Brain microvascular endothelial cell (primary cell): ENCODE data around the gene SHROOM3.

Source experiments
- DNase-seq: peaks from one replicate; pipeline ENCODE4 v3.0.0-alpha.2; 2020
- H3K27ac ChIP-seq: fragments of 250-450 bp; sonication (Bioruptor Pico); 2 replicates; pipeline ENCODE4 v1.5.1; 2020; ENCODE audit warnings: mild to moderate bottlenecking, moderate library complexity
- H3K27me3 ChIP-seq: fragments of 250-450 bp; sonication (Bioruptor Pico); replicated peaks from 2 replicates; pipeline ENCODE4 v1.5.1; 2020; ENCODE audit warnings: mild to moderate bottlenecking
- H3K36me3 ChIP-seq: fragments of 250-450 bp; sonication (Bioruptor Pico); replicated peaks from 2 replicates; pipeline ENCODE4 v1.5.1; 2020; ENCODE audit warnings: mild to moderate bottlenecking
- H3K4me3 ChIP-seq: 2 replicates; pipeline ENCODE4 v1.5.1; 2011; ENCODE audit warnings: low read depth, mild to moderate bottlenecking, control low read depth, low read length, moderate library complexity
- in situ Hi-C: cut with HindIII; loops from 2 replicates; pipeline ENCODE4 v1.10.0; 2017; ENCODE audit warnings: low sequenced_read_pairs, low pct_ligation_motif_present
- TF ChIP-seq, protein P1 (sequence below): IDR thresholded peaks from 2 replicates; pipeline ENCODE4 v1.5.1; 2011; ENCODE audit warnings: low read depth, mild to moderate bottlenecking, moderate library complexity, low read length, control low read depth, inconsistent platforms; ENCODE audit errors: missing control alignments

Gene SHROOM3

DNA sequence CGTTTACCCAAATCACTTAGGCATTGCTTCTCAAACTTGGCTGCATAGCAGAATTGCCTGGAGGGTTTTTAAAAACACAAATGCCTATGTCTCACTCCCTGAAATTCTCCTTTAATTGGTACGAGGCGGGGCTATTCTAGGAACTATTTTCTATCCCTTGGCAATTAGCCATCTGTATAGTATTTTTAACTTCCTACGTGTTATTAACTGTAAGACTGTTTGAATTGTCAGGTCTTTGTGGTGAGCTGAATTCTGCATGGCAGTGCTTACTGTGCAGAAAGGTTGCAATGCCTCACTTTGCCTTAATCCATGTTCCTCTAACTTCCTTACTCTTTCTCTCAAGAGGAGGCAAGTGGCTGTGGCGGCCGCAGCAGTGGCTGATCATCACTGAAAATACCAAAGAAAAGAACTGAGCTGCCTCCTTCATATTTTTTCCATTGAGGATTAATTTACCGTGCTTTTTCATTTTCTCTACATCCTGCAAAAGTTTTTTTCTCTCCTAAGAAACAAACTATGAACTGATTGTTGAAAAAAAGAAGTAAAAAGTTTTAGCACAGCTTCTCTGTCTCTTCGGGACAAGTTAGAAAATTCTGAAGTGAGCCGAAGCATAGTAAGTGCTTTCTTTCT lies at the start of gene SHROOM3:
SHROOM3 (plus strand) TSS at position 329 of the 627 bp plus-strand sequence. CDS start 824 bp downstream, outside the sequence.
- H3K36me3 ChIP-seq = no peaks in the 10 kb centered on the region
- TF ChIP-seq, protein P1, sequence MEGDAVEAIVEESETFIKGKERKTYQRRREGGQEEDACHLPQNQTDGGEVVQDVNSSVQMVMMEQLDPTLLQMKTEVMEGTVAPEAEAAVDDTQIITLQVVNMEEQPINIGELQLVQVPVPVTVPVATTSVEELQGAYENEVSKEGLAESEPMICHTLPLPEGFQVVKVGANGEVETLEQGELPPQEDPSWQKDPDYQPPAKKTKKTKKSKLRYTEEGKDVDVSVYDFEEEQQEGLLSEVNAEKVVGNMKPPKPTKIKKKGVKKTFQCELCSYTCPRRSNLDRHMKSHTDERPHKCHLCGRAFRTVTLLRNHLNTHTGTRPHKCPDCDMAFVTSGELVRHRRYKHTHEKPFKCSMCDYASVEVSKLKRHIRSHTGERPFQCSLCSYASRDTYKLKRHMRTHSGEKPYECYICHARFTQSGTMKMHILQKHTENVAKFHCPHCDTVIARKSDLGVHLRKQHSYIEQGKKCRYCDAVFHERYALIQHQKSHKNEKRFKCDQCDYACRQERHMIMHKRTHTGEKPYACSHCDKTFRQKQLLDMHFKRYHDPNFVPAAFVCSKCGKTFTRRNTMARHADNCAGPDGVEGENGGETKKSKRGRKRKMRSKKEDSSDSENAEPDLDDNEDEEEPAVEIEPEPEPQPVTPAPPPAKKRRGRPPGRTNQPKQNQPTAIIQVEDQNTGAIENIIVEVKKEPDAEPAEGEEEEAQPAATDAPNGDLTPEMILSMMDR = no peak
- H3K4me3 ChIP-seq = peak within 1 kb of the TSS; percentile 18
- peak; percentile 5 for DNase-seq
- no peak within 1 kb of the TSS for H3K27ac ChIP-seq
- in situ Hi-C loops = no loop called here
- H3K27me3 ChIP-seq = no peaks in the 10 kb centered on the region

- H3K27ac ChIP-seq = no peak overlapping the region
- no peaks in the 10 kb centered on the region for H3K27me3 ChIP-seq
- in situ Hi-C loops = no loop called here
- no peaks in the 10 kb centered on the region for H3K36me3 ChIP-seq
- no peak overlapping the region for H3K4me3 ChIP-seq
- TF ChIP-seq, protein P1 = no peak
- DNase-seq = no peak
Observed at GRCh38 chr4:76385974-76386373, 49.1 kb upstream of the SHROOM3 start.

GRCh38 chr4:76386566-76387305 lies 48.3 kb upstream of the SHROOM3 start:
- in situ Hi-C loops = no loop called here
- H3K4me3 ChIP-seq = no peak overlapping the region
- H3K27ac ChIP-seq = no peak overlapping the region
- no peak for DNase-seq
- H3K27me3 ChIP-seq = no peaks in the 10 kb centered on the region
- TF ChIP-seq, protein P1 = no peak
- H3K36me3 ChIP-seq = no peaks in the 10 kb centered on the region

DNA sequence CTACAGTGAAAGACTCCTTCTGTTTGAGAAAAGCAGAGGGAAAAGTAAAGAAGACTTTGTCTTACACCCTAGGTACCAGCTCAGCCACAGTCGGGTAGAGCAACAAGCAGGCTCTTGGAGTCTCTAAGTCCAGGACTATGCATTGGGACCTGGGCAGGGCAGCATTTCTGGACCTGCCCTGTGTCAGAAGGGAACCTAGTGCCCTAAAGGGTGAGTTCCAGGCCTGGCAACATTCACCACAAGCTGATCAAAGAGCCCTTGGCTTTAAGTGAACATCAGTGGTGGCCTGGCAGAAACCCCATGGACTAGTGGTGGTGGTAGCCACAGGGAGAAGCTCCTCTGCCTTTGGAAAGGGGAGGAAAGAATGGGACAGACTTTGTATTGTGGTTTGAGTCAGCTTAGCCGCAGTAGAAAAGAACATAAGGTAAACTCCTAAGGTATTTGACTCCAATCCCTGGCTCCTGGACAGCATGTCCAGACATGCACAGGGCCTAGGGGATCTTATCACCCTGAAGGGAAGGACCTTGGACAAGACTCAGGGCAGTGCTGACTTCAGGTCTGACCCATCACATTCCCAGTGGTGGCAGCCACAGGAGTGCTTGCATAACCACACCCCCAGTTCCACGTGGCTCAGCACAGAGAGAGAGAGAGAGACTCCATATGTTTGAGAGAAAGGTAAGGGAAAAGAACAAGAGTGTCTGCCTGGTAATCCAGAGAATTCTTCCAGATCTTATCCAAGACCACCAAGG lies 46.7 kb upstream of the SHROOM3 start:
- DNase-seq = no peak
- no peaks in the 10 kb centered on the region for H3K27me3 ChIP-seq
- no peaks in the 10 kb centered on the region for H3K36me3 ChIP-seq
- TF ChIP-seq, protein P1 = no peak
- H3K4me3 ChIP-seq = no peak overlapping the region
- no peak overlapping the region for H3K27ac ChIP-seq
- in situ Hi-C loops = no loop called here

GRCh38 chr4:76401654-76402053 lies 33.4 kb upstream of the SHROOM3 start:
- H3K27me3 ChIP-seq = peaks cover 2% of the 10 kb centered on the region
- H3K4me3 ChIP-seq = no peak overlapping the region
- TF ChIP-seq, protein P1 = no peak
- DNase-seq = no peak
- in situ Hi-C loops = no loop called here
- no peak overlapping the region for H3K27ac ChIP-seq
- H3K36me3 ChIP-seq = no peaks in the 10 kb centered on the region
